Measurements from ENCODE around the gene OR2T34. TPM values are rescaled to one million over a fixed set of nuclear protein-coding genes. Genes with fewer than 3 reads are reported as not detected.
"Not testable (repeated sequence)": the region's sequence is repeated elsewhere in the genome, so short reads cannot be mapped to it uniquely, and the experiment has no call there.

The OR2T34 gene, protein sequence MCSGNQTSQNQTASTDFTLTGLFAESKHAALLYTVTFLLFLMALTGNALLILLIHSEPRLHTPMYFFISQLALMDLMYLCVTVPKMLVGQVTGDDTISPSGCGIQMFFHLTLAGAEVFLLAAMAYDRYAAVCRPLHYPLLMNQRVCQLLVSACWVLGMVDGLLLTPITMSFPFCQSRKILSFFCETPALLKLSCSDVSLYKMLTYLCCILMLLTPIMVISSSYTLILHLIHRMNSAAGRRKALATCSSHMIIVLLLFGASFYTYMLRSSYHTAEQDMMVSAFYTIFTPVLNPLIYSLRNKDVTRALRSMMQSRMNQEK
- not detected for total RNA-seq

DNA sequence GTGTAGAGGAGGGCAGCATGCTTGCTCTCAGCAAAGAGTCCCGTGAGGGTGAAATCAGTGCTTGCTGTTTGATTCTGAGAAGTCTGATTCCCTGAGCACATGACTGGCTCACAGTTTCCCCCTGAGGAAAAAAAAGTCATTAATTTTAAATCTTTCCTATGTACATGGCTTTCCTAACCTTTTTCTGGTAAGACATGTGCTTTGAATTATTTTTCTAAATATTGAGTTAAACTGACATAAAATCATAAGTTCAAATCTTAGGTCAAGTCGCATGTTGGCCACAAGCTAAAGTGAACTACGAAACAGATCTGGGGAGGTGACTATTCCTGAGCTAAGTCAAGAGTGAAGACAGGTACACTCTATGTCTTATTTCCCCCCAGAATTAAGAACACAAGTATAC is at the start of gene OR2T34:
Gene OR2T34 (minus strand): TSS at position 101 of the 400 bp plus-strand sequence. CDS start 0 bp downstream, at position 101.
- H3K9me3 ChIP-seq; H3K4me3 ChIP-seq; DNase-seq (ENCODE audit: low spot score in 2 of 2); H3K27ac ChIP-seq; intact Hi-C loops (cut with DNase I; ENCODE audit: low total_unique reads); H3K27me3 ChIP-seq; H3K4me1 ChIP-seq; H3K36me3 ChIP-seq: not testable (repeated sequence)

DNA sequence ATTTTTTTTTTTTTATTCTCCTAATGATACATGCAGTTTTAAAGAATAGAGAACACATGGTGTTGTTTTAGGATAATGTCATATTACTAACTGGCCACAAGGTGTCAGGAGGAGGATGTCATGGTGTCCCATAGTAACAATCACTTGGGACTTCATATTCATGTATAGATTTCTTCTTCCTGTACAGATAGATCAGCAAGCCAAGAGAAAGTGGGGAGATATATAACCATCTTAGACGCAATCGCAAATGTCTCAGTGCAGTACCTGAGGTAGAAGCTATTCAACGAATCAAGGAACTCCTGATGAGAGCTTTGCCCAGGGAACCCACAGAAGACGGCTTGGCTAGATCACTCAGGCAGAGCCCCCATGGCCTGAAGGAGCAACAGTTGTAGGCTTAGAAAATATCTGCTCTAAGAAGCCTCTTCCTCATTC is 48.0 kb upstream of the OR2T34 start:
- Histone ChIP-seq H3K4me1 (no peaks in the 10 kb centered on the region), H3K4me3 (no peak overlapping the region), H3K27ac (no peak overlapping the region), H3K36me3 (no peaks in the 10 kb centered on the region), H3K9me3 (no peaks in the 10 kb centered on the region), H3K27me3 (no peaks in the 10 kb centered on the region)
- intact Hi-C loops (cut with DNase I; ENCODE audit: low total_unique reads) = no loop called here
- TF ChIP-seq, protein P1, sequence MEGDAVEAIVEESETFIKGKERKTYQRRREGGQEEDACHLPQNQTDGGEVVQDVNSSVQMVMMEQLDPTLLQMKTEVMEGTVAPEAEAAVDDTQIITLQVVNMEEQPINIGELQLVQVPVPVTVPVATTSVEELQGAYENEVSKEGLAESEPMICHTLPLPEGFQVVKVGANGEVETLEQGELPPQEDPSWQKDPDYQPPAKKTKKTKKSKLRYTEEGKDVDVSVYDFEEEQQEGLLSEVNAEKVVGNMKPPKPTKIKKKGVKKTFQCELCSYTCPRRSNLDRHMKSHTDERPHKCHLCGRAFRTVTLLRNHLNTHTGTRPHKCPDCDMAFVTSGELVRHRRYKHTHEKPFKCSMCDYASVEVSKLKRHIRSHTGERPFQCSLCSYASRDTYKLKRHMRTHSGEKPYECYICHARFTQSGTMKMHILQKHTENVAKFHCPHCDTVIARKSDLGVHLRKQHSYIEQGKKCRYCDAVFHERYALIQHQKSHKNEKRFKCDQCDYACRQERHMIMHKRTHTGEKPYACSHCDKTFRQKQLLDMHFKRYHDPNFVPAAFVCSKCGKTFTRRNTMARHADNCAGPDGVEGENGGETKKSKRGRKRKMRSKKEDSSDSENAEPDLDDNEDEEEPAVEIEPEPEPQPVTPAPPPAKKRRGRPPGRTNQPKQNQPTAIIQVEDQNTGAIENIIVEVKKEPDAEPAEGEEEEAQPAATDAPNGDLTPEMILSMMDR (IDR thresholded peaks at IDR 0.05) = peak in 2 of 3 donors; percentile 32 to 63
- TF ChIP-seq POLR2AphosphoS5 (IDR thresholded peaks at IDR 0.05) = no peak
- TF ChIP-seq POLR2A (IDR thresholded peaks at IDR 0.05) = no peak
- no peak for DNase-seq (ENCODE audit: low spot score in 2 of 2)

DNA sequence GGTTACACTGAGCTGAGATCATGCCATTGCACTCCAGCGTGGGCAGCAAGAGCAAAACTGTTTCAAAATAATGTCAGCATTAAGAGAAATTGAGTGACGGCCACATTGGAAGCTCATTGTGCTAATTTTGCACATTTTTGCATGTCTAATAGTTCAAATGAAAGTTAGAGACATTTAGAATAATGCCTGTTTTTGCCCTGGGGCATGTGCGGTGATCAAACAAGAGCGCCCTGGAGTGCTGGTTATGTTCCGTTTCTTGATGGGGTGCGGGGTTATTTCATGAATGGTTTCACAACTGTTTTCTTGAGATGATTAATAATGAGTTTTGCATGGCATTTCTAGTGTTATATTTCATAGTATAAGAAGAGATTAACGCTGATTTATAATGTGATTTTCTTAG is 47.2 kb upstream of the OR2T34 start:
- Histone ChIP-seq H3K27me3 (no peaks in the 10 kb centered on the region), H3K27ac (no peak overlapping the region), H3K36me3 (no peaks in the 10 kb centered on the region), H3K4me3 (no peak overlapping the region), H3K9me3 (no peaks in the 10 kb centered on the region), H3K4me1 (no peaks in the 10 kb centered on the region)
- TF ChIP-seq, protein P1 (IDR thresholded peaks at IDR 0.05) = no peak
- TF ChIP-seq POLR2AphosphoS5 (IDR thresholded peaks at IDR 0.05) = no peak
- no peak for TF ChIP-seq POLR2A (IDR thresholded peaks at IDR 0.05)
- intact Hi-C loops (cut with DNase I; ENCODE audit: low total_unique reads) = no loop called here
- DNase-seq (ENCODE audit: low spot score in 2 of 2) = no peak

DNA sequence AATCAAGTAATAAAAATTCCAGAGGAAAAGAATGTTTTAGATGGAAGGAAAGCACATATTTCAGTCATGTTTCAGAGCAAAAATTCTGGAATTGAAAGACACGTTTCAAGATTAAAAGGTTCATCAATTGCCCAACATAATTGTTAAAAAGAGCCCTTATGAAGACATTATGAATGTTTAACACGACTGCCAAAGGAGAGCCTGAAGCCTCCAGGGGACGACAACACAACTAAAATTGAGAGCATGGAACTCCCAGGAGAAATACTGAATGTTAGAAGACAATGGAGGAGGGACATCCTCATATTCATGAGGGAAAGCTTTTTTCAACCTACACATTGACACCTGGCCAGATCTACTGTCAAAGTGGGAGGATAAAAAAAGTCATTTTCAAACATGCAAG is 44.3 kb upstream of the OR2T34 start:
- no peak for TF ChIP-seq POLR2A (IDR thresholded peaks at IDR 0.05)
- TF ChIP-seq, protein P1 (IDR thresholded peaks at IDR 0.05) = peak in 2 of 3 donors; percentile 22 to 39
- Histone ChIP-seq H3K9me3 (no peaks in the 10 kb centered on the region), H3K4me1 (no peaks in the 10 kb centered on the region), H3K27me3 (no peaks in the 10 kb centered on the region), H3K4me3 (no peak overlapping the region), H3K36me3 (no peaks in the 10 kb centered on the region), H3K27ac (no peak overlapping the region)
- DNase-seq (ENCODE audit: low spot score in 2 of 2) = peak; percentile 23 to 54
- intact Hi-C loops (cut with DNase I; ENCODE audit: low total_unique reads) = no loop called here

DNA sequence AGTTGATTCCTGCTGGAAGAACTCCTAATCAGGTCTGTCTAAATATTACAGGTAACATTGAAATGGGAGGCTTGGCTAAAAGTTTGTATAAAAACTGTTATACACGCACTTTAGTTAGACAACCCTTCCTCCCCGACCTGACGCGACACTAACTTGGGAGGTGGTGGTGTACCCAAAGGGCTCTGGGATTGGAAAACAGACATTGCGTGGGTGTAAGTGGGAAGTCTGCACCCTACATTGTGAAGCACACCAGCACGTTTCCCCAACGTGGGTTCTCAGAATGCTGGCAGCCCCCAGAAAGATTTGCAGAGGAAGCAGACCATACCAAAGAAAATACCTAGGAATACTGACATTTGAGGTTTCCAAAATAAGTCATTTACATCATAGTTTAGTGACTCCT is 43.6 kb upstream of the OR2T34 start:
- H3K4me1 ChIP-seq = no peaks in the 10 kb centered on the region
- H3K9me3 ChIP-seq = no peaks in the 10 kb centered on the region
- no peak overlapping the region for H3K27ac ChIP-seq
- TF ChIP-seq POLR2AphosphoS5 (IDR thresholded peaks at IDR 0.05) = no peak
- TF ChIP-seq POLR2A (IDR thresholded peaks at IDR 0.05) = no peak
- TF ChIP-seq, protein P1 (IDR thresholded peaks at IDR 0.05) = no peak
- no peak overlapping the region for H3K4me3 ChIP-seq
- intact Hi-C loops (cut with DNase I; ENCODE audit: low total_unique reads) = no loop called here
- H3K36me3 ChIP-seq = no peaks in the 10 kb centered on the region
- DNase-seq (ENCODE audit: low spot score in 2 of 2) = no peak
- no peaks in the 10 kb centered on the region for H3K27me3 ChIP-seq
